GM18505 (cell line): ENCODE results near the gene ZFP82.

Source experiments
- ATAC-seq: cut with Tn5 transposase; IDR thresholded peaks from one replicate; pipeline ENCODE4 v1.9.1; 2021; ENCODE audit not compliant: unreplicated experiment
- POLR2A ChIP-seq: IDR thresholded peaks from 4 replicates; pipeline ENCODE4 v1.6.1; 2011; ENCODE audit warnings: borderline replicate concordance; ENCODE audit not compliant: insufficient read depth, insufficient read length; ENCODE audit errors: extremely low read depth

ZFP82 gene

GRCh38 chr19:36418287-36419001, at the start of gene ZFP82:
TSS of gene ZFP82 (minus strand) at chr19:36418644. CDS start at chr19:36409789, 8,855 bp downstream.
- ATAC-seq, result peak; percentile 84
- peak; percentile 88 for TF ChIP-seq POLR2A

GRCh38 chr19:36460046-36460445, 41.6 kb upstream of the ZFP82 start:
- TF ChIP-seq POLR2A, result no peak
- no peak for ATAC-seq

DNA sequence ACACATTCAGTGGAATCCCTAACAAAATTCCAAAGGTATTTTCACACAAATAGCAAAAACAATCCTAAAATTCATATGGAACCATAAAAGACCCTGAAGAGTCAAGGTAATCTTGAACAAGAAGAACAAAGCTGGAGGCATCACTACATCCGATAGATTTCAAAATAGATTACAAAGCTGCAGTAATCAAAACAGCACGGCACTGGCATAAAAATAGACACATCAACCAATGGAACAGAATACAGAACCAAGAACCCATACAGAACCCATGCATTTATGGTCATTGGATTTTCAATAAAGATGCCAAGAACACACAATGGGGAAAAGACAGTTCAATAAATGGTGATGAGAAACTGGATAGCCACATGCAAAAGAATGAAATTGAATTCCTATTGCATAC, 38.4 kb upstream of the ZFP82 start:
- ATAC-seq, result no peak
- no peak for TF ChIP-seq POLR2A

GRCh38 chr19:36449059-36449670, 30.7 kb upstream of the ZFP82 start:
- TF ChIP-seq POLR2A, result no peak
- ATAC-seq, result no peak

DNA sequence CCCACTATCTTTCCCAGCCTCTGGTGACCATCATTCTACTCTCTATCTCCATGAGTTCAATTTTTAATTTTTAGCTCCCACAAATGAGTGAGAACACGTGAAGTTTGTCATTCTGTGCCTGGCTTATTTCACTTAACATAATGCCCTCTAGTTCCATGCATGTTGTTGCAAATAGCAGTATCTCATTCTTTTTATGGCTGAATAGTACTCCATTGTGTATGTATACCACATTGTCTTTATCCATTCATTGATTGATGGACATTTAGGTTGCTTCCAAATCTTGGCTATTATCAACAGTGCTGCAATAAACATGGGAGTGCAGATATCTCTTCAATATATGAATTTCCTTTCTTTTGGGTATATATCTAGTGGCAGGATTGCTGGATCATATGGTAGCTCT, 22.9 kb upstream of the ZFP82 start:
- ATAC-seq, result no peak
- TF ChIP-seq POLR2A, result no peak

DNA sequence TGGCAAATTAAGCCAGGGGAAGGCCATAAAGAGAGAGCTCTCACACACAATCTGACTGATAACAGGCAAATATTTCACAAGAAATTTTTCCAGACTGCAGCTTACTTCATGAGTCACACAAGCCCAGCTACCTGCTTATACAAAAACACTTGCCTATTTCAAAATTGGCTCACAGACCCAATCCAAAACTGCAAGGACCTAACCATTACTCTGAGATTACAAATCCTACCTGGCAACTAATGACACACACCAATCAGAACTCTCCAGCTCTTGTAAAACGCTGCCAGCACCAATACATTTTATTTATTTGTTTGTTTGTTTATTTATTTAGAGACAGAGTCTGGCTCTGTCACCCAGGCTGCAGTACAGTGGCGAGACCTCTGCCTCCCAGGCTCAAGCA, 18.1 kb upstream of the ZFP82 start:
- TF ChIP-seq POLR2A, result no peak
- no peak for ATAC-seq

DNA sequence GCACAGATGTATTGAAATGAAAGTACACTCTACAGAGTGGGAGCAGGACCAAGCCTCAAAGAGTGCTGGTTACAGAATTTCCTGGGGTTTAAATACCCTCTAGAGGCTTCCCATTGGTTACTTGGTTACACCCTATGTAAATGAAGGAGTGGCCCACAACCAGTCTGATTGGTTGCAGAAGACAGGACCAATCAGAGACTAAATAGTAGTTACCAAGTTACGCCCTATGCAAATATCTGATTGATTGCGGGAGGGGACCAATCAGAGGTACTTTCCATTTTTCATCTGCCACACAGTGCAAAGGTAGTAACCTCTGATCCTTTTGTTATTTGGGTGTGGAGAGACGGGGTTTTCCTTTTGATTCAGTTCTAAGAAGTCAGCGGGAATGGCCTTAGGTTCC, 5.5 kb upstream of the ZFP82 start:
- no peak for ATAC-seq

GRCh38 chr19:36421749-36422481, 3.5 kb upstream of the ZFP82 start:
- no peak for ATAC-seq

More for the DNA sequence above, 5.5 kb upstream of the ZFP82 start:
- no peak for TF ChIP-seq POLR2A

DNA sequence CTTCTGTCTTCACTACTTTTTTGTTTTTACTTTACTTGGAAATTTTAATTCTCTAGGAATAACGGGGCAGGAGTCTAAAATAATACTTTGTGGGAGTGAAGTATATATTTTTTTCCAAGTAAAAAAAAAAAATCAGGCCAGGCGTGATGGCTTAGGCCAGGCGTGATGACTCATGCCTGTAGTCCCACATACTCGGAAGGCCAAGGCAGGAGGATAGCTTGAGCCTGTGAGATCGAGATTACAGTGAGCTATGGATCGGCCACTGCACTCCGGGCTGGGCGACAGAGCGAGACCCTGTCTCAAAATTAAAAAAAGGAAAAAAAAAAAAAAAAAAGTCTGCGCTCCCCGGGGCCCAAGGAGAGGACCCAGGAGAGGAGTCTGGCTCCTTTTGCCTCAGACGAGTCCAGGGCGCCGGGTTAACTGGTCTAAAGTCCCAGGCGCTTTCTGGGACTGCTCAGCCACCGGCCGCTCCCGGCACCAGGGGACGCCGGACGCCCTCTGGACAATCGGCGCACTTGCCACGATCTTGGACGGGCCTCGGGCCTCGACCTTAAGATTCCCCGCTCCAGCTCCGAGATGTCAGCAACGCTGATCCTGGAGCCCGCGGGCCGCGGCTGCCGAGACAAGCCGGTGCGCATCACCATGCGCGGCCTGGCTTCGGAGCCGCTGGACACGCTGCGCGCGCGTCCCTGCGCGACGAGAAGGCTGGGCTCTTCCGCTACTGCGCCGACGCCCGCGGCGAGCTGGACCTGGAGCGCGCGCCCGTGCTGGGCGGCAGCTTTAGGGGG, 2.7 kb upstream of the ZFP82 start:
- no peak for TF ChIP-seq POLR2A
- no peak for ATAC-seq

More at GRCh38 chr19:36421749-36422481, 3.5 kb upstream of the ZFP82 start:
- TF ChIP-seq POLR2A, result no peak

DNA sequence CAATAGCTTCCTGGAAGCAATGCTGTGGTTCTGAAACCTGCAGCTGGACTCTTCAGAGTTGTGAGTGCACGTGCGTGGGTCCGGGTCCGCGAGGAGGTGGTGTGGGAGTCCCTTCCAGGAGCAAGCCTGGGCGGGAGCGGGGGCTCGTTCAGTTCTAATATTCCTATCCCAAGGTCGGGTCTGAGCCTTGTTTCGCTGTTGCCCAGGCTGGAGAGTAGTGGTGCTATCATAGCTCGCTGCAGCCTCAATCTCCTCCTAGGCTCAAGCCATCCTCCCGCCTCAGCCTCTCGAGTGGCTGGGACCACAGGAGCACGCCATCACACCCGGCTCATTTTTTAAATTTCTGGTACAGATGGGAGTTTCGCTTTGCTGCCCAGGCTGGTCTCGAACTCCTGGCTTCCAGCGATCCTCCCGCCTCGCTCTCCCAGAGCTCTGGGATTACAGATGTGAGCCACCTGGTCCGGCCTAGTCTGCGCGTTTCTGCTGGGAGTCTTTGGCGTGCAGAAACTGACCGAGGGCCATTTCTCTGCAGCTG, 625 bp downstream of the ZFP82 start:
- peak; percentile 10 for ATAC-seq
- TF ChIP-seq POLR2A, result no peak

DNA sequence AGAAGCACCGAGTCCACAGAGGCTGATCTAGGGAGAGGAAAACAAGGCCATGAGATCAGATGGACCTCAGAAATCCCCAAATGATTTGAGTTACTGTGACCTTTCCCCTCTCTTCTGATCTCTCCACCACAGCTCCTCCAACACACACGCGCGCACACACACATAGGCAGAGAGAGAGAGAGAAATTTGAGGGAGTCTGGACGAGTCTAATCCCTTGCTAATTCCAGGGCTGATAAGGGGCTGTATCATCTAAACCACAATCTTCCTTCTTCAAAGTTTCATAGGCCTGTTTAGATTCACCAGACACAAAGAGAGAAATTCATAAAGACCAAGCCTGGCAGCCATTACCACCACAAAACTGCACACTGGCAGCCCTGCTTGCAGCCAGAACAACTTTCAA, 8.6 kb downstream of the ZFP82 start:
- no peak for ATAC-seq

GRCh38 chr19:36408101-36408500, 10.3 kb downstream of the ZFP82 start:
- no peak for TF ChIP-seq POLR2A
- no peak for ATAC-seq

More for the DNA sequence above, 8.6 kb downstream of the ZFP82 start:
- no peak for TF ChIP-seq POLR2A

- no peak for ATAC-seq
- TF ChIP-seq POLR2A, result no peak
Measured at GRCh38 chr19:36404498-36404897, 13.9 kb downstream of the ZFP82 start.

- no peak for ATAC-seq
- TF ChIP-seq POLR2A, result no peak
Measured at GRCh38 chr19:36401475-36401874, 17.0 kb downstream of the ZFP82 start.

- no peak for ATAC-seq
- no peak for TF ChIP-seq POLR2A
Measured at GRCh38 chr19:36398571-36398970, 19.9 kb downstream of the ZFP82 start.
